Measurements from ENCODE around the gene PIH1D1. TPM values are rescaled to one million over a fixed set of nuclear protein-coding genes. Genes with fewer than 3 reads are reported as not detected.

PIH1D1 gene
- total and polyA plus RNA-seq, 2 of the 13 experiments (the other 11 are each of a cell fraction or from before 2014, with no cell fraction given), result 110 to 137 TPM

DNA sequence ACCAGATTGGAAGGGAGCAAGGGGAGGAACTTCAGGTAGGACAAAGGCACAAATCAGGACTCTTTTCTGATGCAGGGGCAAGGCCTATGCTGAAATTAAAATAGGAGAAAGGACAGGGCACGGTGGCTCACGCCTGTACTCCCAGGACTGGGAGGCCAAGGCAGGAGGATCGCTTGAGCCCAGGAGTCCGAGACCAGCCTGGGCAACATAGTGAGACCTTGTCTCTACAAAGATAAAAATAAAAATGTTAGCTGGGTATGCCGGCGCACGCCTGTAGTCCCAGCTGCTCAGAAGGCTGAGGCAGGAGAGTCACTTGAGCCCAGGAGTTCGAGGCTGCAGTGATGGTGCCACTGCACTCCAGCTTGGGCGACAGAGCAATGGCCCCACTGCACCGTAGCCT lies 15.9 kb downstream of the PIH1D1 start (continued):
- TF ChIP-seq, protein P1, sequence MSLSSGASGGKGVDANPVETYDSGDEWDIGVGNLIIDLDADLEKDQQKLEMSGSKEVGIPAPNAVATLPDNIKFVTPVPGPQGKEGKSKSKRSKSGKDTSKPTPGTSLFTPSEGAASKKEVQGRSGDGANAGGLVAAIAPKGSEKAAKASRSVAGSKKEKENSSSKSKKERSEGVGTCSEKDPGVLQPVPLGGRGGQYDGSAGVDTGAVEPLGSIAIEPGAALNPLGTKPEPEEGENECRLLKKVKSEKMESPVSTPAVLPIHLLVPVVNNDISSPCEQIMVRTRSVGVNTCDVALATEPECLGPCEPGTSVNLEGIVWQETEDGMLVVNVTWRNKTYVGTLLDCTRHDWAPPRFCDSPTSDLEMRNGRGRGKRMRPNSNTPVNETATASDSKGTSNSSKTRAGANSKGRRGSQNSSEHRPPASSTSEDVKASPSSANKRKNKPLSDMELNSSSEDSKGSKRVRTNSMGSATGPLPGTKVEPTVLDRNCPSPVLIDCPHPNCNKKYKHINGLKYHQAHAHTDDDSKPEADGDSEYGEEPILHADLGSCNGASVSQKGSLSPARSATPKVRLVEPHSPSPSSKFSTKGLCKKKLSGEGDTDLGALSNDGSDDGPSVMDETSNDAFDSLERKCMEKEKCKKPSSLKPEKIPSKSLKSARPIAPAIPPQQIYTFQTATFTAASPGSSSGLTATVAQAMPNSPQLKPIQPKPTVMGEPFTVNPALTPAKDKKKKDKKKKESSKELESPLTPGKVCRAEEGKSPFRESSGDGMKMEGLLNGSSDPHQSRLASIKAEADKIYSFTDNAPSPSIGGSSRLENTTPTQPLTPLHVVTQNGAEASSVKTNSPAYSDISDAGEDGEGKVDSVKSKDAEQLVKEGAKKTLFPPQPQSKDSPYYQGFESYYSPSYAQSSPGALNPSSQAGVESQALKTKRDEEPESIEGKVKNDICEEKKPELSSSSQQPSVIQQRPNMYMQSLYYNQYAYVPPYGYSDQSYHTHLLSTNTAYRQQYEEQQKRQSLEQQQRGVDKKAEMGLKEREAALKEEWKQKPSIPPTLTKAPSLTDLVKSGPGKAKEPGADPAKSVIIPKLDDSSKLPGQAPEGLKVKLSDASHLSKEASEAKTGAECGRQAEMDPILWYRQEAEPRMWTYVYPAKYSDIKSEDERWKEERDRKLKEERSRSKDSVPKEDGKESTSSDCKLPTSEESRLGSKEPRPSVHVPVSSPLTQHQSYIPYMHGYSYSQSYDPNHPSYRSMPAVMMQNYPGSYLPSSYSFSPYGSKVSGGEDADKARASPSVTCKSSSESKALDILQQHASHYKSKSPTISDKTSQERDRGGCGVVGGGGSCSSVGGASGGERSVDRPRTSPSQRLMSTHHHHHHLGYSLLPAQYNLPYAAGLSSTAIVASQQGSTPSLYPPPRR (CRISPR knock-in tag; IDR thresholded peaks at IDR 0.05; ENCODE audit: borderline replicate concordance), result no peak
- TF ChIP-seq CEBPG (CRISPR knock-in tag; IDR thresholded peaks at IDR 0.05) (no peak), POLR2A (IDR thresholded peaks at IDR 0.05; ENCODE audit: insufficient read depth in 1 of 2, low read depth in 2 of 2, low read length in 2 of 2) (no peak), PRPF4 (IDR thresholded peaks at IDR 0.05; ENCODE audit: low read depth, low read length, poor library complexity, severe bottlenecking) (no peak), SOX5 (CRISPR knock-in tag; IDR thresholded peaks at IDR 0.05; ENCODE audit: borderline replicate concordance) (no peak), BCLAF1 (IDR thresholded peaks at IDR 0.05) (no peak), ZBTB1 (CRISPR knock-in tag; IDR thresholded peaks at IDR 0.05; ENCODE audit: borderline replicate concordance) (no peak)
- TF ChIP-seq, protein P2, sequence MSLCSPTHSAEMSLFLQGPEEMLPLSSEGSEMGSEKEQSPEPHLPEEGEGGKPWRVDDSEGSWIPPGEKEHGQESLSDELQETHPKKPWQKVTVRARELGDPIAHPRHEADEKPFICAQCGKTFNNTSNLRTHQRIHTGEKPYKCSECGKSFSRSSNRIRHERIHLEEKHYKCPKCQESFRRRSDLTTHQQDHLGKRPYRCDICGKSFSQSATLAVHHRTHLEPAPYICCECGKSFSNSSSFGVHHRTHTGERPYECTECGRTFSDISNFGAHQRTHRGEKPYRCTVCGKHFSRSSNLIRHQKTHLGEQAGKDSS (CRISPR knock-in tag; IDR thresholded peaks at IDR 0.05; ENCODE audit: borderline replicate concordance, low read depth), result no peak
